Non-pigmented ciliary epithelial cell (primary cell): Measurements from ENCODE around the gene HSPA1A.

Experiments used
- DNase-seq: peaks from one replicate; pipeline ENCODE4 v3.0.0-alpha.2; 2010; ENCODE audit warnings: low read depth

Gene HSPA1A

GRCh38 chr6:31815025-31815838 lies at the start of gene HSPA1A, which contains the start of gene HSPA1L:
Gene HSPA1A, plus strand, starts transcription at chr6:31815543. Its CDS starts 214 bp downstream, at chr6:31815757.
Gene HSPA1L, minus strand, starts transcription at chr6:31815283. Its CDS starts 3,311 bp downstream, at chr6:31811972.
- DNase-seq = peak; percentile 83

- DNase-seq = no peak
Measured at GRCh38 chr6:31765559-31765909, 49.8 kb upstream of the HSPA1A start.

GRCh38 chr6:31765910-31766794 lies 49.2 kb upstream of the HSPA1A start:
- DNase-seq = no peak

DNA sequence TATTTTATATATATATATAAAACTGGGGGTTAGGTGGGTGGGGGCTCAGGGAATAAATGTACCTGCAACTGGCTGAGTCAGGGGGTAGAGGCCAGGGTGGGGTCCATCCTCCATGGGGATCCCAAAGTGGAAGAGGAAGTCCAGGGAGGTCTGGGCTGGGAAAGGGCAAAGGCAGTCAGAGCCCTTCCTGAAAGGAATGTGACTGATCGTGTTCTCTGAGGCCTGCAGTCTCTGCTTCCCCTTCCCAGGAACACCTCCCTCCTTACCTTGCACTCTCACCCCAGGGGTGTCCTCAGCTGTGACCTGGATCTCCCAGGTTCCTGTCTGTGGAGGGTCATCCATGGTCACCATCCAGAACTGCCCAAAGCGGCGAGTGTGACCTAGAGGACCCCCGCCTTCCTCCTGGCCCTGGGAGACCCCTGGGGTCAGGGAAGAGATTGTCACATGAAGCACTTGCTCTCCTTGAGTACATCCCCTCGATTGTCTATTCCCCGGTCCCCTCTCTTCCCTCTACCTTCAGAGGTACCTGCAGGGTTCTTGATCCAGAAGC lies 48.2 kb upstream of the HSPA1A start:
- DNase-seq = no peak

DNA sequence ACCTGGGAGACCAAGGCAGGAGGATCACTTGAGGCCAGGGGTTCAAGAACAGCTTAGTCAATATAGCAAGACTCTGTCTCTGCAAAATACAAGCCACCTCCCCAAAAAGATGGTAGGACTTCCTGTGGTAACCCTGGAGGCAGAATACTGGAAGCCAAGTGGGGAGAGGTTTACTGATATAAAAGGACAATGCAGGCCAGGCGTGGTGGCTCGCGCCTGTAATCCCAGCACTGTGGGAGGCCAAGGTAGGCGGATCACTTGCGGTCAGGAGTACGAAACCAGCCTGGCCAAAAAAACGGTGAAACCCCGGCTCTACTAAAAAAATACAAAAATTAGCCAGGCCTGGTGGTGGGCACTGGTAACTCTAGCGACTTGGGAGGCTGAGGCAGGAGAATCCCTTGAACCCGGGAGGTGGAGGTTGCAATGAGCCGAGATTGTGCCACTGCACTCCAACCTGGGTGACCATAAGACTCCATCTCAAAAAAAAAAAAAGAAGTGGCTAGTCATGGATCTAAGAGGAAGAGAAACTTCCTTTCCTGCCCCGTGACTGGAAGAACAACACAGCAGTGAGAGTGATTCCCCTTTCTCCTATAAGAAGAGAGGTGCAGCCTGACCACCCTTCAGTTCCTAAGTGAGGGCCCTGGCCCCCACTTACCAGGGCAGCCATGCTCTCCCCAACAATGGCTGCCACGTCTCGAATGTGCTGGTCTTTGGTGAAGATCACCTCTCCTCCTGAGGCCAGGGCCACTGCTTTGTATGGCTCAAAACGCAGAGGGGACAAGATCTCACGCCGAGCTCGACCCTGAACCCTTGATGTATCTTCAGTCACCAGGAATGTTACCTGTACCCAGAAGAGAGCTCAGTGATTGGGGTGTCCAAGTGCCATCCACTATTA lies 46.7 kb upstream of the HSPA1A start:
- DNase-seq = no peak

DNA sequence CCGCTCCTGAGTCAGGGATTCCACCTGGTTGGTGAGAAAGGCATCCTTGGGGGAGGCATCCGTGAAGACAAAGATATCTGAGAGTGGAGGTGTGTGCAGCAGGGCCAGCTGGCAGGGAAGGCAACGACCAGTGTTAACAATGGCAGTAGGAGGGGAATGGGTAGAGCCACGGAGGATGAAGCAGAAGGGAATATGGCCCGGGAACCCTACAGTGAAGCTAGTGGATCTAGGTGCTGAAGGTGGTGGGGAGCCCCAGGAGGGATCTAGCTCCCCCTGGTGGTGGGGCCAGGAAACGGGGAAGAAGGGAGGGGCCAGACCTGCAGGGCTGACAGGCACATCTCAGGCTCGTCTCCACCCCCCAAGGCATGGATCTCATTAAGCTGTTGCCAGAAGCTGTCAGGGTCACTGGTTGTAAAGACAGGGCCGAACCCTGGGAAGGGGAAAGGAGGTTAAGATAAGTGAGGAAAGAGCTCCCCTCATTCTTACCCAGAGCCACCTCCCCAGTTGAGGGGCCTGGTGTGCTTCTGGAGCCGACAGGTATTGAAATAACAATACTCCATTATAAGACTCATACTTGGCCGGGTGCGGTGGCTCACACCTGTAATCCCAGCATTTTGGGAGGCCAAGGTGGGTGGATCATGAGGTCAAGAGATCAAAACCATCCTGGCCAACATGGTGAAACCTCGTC lies 45.5 kb upstream of the HSPA1A start:
- no peak for DNase-seq

- no peak for DNase-seq
Measured at GRCh38 chr6:31770860-31771259, 44.5 kb upstream of the HSPA1A start.

DNA sequence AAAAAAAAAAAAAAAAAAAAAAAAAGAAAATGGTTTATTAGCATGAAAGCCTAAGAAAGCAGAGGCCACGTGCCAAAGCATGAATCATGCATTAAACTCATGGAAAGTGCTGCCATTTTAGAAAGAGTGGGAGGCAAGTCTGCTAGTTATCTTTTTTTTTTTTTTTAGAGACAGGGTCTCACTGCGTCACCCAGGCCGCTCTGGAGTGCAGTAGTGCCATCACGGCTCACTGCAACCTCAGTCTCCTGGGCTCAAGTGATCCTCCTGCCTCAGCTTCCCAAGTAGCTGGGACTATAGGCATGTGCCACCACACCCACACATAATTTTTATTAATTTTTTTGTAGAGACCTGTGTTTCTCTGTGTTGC lies 43.4 kb upstream of the HSPA1A start:
- DNase-seq = no peak

DNA sequence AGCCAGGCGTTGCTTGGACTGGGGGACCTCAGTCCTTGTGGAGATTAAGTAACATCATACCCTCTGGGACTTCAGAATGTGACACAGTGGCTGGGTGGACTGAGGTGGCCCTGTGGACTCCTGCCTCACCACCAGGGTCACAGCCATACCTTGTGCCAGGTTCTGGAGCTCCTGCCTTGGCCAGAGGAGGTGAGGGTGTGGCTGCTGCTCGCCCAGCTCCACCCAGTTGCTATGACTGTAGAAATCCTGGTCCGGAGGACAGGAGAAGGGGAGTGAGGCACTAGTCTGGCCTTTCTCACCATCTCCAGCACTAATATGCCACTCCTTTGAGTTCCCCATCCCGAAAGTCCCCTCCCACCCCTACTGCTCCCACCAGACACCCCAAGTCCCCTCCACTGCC lies 40.2 kb upstream of the HSPA1A start:
- DNase-seq = no peak

GRCh38 chr6:31775633-31776484 lies 39.5 kb upstream of the HSPA1A start:
- DNase-seq = no peak

DNA sequence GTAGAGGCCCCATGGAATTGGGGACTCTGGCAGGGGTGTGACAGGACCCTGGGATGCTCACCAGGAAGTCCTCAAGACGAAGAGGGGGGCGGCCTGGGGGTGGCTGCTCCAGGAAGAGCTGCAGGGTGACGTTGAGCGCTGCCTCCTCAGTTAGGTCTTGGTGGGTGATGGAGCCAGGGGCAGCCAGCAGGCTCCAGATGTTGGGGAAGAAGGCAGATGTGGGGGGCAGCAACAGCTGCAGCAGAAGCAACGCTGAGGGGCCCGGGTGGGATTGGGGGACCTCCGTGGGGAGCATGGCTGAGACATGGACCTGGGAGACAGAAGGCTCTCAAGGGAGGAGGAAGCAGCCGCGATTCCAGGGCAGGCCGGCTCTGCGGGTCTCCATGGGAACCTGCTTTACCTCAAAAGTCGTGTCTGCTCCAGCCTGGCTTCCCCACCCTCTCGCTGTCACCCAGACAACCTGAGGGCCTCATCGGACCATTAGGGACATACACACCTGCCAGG lies 38.8 kb upstream of the HSPA1A start:
- DNase-seq = no peak

GRCh38 chr6:31776989-31777666 lies 38.2 kb upstream of the HSPA1A start, which contains the start of gene VWA7:
Gene VWA7, minus strand, starts transcription at chr6:31777328. Its CDS starts 549 bp downstream, at chr6:31776779.
- no peak for DNase-seq

- no peak for DNase-seq
Measured at GRCh38 chr6:31777667-31778050, 37.7 kb upstream of the HSPA1A start.

DNA sequence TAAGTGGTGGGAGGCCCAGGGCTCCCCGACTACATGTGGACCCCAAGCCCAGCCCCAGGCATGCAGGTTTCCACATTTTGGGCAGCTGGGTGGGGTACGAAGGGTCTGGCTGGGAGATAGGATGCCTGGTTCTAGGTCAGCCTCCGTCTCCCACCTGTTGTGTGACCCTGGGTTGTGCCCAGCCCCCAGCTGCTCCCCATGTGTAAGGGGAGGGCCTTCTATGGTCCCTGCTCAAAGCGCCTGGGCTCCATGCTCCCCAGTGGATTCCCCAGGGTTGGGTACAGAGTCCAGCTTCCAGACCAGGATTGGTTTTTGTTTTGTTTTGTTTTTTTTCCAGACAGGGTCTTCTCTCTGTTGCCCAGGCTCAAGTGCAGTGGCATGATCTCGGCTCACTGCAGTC lies 37.1 kb upstream of the HSPA1A start:
- no peak for DNase-seq

DNA sequence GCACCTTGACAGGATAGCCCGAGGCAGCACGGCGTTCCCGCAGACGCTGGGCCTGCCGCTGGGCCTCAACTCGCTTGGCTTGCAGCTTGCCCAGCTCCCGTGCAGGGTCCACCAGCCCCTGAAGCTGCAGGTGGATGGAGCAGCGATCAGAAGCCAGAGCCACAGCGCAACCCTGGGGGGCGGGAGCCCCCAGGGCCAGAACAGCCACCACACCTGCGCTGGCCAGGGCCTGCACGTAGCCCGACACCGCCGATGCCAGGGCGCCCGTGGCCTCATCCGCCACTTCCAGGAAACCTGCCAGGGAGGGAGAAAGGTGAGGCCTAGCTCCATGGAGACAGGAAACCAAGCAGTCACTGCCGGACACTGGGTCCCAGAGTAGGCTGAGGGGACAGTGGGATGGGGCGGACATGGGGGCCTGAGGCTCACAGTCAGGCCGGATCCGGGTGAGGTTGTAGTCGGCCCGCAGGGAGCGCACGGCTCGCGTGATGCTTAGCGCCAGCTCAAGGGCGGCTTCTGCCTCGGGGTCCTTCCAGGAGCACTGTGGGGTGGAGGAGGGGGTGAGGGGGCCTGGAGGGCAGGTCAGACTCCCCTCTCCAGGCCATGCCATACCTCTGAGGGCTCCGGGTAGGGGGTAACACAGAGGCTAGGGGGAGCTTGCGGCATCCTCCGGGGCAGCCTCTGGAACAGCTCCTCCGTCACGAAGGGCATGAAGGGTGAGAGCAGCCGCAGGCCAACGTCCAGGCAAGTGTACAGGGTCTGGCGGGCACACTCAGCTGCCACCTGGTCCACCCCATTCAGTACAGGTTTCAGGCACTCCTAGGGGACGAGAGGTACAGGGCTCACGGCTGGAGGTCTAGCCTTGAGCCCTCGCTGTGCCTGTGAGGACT lies 36.1 kb upstream of the HSPA1A start:
- no peak for DNase-seq

DNA sequence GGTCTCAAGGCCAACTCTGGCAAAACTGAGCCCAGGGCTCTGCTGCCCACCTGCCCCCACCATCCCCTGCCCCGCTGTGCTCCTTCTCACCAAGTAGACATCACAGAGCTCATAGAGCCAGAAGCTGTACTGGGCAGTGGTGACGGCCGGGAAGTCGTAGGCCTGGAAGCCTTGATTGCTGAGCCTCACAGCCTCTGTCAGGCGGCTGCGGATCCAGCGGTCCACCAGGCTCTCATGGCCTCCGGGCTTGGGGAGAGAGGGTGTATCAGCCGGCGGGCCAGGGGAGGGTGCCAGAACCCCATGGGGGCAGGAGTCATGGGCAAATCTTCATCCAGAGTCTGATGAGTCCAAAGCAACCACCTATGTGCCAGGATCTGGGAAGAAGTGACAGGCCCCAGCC lies 35.4 kb upstream of the HSPA1A start:
- no peak for DNase-seq

GRCh38 chr6:31780507-31781243 lies 34.7 kb upstream of the HSPA1A start:
- DNase-seq = no peak
